Measurements from ENCODE around the gene PCDHAC1.
A peak's percentile ranks its signal among the peaks of the same experiment; 100 is the strongest.

Gene PCDHAC1

DNA sequence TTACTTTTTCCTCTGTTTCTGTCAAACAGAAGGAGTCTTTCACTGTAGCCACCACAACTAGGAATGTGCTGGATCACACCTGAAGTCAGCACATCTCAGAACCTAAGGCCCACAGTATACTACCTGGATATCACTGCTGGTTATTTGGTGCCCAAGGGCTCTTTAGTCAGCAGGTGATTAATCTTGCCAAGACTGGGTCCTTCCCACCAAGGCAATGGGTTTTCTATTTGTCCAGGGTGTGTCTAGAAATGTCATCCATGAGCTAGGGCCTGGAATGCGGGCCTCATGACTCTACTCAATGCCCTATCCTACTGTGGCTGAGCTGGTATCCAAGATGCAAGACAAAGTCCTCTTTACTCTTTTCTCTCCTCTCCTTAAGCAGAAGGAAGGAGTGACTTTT lies 9.8 kb upstream of the PCDHAC1 start:
- no peak overlapping the region for H3K4me3 ChIP-seq (ENCODE audit: low read length)
- TF ChIP-seq, protein P1, sequence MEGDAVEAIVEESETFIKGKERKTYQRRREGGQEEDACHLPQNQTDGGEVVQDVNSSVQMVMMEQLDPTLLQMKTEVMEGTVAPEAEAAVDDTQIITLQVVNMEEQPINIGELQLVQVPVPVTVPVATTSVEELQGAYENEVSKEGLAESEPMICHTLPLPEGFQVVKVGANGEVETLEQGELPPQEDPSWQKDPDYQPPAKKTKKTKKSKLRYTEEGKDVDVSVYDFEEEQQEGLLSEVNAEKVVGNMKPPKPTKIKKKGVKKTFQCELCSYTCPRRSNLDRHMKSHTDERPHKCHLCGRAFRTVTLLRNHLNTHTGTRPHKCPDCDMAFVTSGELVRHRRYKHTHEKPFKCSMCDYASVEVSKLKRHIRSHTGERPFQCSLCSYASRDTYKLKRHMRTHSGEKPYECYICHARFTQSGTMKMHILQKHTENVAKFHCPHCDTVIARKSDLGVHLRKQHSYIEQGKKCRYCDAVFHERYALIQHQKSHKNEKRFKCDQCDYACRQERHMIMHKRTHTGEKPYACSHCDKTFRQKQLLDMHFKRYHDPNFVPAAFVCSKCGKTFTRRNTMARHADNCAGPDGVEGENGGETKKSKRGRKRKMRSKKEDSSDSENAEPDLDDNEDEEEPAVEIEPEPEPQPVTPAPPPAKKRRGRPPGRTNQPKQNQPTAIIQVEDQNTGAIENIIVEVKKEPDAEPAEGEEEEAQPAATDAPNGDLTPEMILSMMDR (IDR thresholded peaks at IDR 0.05; ENCODE audit: insufficient read depth, low read depth, low read length, missing control alignments) = no peak
- peak; percentile 6 for DNase-seq (ENCODE audit: low read depth)

DNA sequence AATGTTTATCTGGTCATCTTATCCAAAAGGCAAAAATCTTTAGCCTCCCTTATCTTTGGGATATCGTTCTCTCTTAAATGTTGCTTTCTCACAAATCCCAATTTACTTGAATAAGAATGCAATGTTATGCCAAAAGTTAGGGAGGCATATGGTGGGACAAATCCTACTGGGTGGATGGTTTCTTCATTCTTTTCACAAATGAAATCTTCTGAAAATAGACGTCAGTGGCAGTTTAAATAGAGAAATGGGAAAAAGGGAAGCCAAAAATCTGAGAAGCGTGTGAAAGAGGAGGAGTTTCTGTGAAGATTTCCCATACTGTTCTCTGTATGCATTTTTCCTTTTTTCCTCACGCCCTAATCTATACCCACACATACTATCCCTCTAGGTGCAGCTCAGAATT lies 2.5 kb upstream of the PCDHAC1 start:
- no peak overlapping the region for H3K4me3 ChIP-seq (ENCODE audit: low read length)
- TF ChIP-seq, protein P1 (IDR thresholded peaks at IDR 0.05; ENCODE audit: insufficient read depth, low read depth, low read length, missing control alignments) = no peak
- DNase-seq (ENCODE audit: low read depth) = no peak

DNA sequence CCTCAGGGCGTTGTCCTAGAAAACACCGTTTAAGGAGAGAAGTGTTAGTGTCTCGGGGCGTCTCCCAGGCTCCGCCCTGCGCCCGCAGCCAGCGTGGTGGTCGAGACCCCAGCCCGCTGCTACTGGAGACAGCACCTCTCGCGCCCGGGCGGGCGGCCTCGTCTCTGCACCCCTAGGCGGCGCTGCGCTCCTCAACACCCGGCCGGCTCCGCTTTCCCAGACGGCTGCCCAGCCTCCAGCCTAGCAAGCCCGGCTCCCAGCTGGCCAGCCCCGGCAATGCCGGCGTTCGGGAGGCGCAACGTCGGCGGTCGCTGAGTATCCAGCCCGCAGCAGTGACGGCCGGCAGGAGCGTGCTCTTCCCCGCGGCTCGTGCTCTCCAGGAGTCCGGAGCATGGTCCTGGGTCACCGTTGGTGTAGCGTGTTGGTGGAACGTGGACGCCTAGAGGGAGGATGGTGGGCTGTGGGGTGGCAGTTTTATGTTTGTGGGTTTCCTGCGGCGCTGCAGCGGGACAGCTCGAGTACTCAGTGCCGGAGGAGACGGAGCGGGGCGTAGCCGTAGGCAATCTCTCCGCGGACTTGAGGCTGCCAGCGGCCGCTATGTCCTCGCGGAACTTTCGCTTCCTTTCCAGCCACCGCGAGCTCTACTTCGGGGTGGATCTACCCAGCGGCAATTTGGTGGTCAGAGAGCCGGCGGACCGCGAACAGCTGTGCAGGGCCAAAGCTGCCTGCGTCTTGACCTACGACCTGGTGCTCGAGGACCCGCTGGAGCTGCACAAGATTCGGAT lies 536 bp downstream of the PCDHAC1 start:
- DNase-seq (ENCODE audit: low read depth) = peak; percentile 67
- peak overlapping the region; percentile 33 for H3K4me3 ChIP-seq (ENCODE audit: low read length)
- TF ChIP-seq, protein P1 (IDR thresholded peaks at IDR 0.05; ENCODE audit: insufficient read depth, low read depth, low read length, missing control alignments) = peak; percentile 50

DNA sequence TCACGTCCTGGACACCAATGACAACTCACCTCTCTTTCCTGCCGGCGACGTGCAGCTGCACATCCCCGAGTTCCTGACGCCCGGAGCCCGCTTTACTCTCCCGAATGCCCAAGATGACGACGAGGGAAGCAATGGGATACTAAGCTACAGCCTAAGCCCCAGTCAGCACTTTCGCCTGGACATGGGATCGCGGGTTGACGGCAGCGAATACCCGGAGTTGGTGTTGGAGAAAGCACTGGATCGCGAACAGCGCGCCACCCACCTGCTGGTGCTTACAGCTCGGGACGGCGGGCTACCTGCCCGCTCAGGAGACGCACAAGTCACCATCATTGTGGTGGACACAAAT lies 1.1 kb downstream of the PCDHAC1 start:
- peak overlapping the region; percentile 33 for H3K4me3 ChIP-seq (ENCODE audit: low read length)
- DNase-seq (ENCODE audit: low read depth) = peak; percentile 3
- TF ChIP-seq, protein P1 (IDR thresholded peaks at IDR 0.05; ENCODE audit: insufficient read depth, low read depth, low read length, missing control alignments) = no peak

DNA sequence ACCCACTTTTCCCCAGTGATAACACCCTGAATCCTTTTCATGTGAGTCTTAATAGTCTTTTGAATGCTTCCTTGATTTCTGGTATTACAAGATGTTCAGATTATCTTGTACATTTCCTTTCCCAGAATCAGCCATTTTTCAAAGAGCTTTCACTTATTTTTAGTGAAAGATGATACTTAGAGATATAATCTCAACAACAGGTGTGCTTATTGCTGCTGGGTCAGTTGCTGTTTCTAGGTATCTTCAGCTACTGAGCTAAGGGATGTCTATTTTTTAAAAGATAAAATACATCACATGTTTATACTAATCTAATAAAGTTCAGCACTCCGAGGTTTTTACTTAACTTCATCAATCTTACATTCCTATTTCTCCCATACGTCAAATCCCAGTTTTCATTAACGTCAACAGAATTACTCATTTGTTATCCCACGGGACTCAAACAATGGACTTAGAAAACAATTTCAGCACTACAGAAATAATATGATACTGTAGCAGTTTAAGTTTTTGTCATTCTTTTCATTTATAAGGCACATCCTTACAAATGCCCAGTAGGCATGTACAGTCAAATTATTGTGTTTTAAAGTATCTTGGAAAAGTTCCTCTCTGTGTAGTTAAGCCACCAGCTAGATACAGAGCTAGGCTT lies 9.0 kb downstream of the PCDHAC1 start:
- no peak overlapping the region for H3K4me3 ChIP-seq (ENCODE audit: low read length)
- no peak for DNase-seq (ENCODE audit: low read depth)
- TF ChIP-seq, protein P1 (IDR thresholded peaks at IDR 0.05; ENCODE audit: insufficient read depth, low read depth, low read length, missing control alignments) = no peak

DNA sequence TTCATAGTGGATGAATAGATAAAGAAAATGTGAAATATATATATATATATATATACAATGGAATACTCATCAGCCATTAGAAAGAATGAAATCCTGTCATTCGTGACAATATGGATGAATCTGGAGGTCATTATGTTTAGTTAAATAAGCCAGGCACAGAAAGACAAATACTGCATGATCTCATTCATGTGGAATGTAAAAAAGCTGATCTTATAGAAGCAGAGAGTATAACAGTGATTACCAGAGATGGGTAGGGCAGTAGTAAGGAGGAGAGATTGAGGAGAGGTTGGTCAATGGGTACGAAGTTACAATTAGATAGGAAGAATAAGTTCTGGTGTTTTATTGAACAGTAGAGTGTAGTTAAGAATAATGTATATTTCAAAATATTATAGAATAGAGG lies 20.5 kb downstream of the PCDHAC1 start:
- H3K4me3 ChIP-seq (ENCODE audit: low read length) = no peak overlapping the region
- no peak for DNase-seq (ENCODE audit: low read depth)
- TF ChIP-seq, protein P1 (IDR thresholded peaks at IDR 0.05; ENCODE audit: insufficient read depth, low read depth, low read length, missing control alignments) = no peak
